ENCODE results near the gene PUS10. TPM values are rescaled to one million over a fixed set of nuclear protein-coding genes. Genes with fewer than 3 reads are reported as not detected.
A peak's percentile ranks its signal among the peaks of the same experiment; 100 is the strongest.

PUS10 gene
- total and polyA plus RNA-seq, 5 donors from 2014 or later: 4.5 to 7.1 (median 5.5) TPM

- no peak for DNase-seq
- Histone ChIP-seq H3K36me3 (ENCODE audit: control insufficient read depth, insufficient read depth, low read length) (peaks cover 3% of the 10 kb centered on the region), H3K27me3 (ENCODE audit: control insufficient read depth, insufficient read depth, low read length) (no peaks in the 10 kb centered on the region), H3K9me3 (ENCODE audit: control insufficient read depth in 2 of 2, low read length in 2 of 2) (no peaks in the 10 kb centered on the region), H3K4me3 (ENCODE audit: low read depth, low read length) (no peak overlapping the region), H3K4me1 (ENCODE audit: control insufficient read depth, insufficient read depth, low read length, poor library complexity, severe bottlenecking) (peaks cover 7% of the 10 kb centered on the region), H3K27ac (ENCODE audit: insufficient read depth, low read length, poor library complexity, severe bottlenecking) (no peak overlapping the region)
- H3K9me3 Mint-ChIP-seq: no peaks in the 10 kb centered on the region
- H3K27ac Mint-ChIP-seq: no peak overlapping the region
- peaks cover 4 to 24% (median 5%) of the 10 kb centered on the region in 4 donors for H3K4me1 Mint-ChIP-seq
- H3K4me3 Mint-ChIP-seq: no peak overlapping the region
- no peaks in the 10 kb centered on the region for H3K27me3 Mint-ChIP-seq
- no peaks in the 10 kb centered on the region for H3K36me3 Mint-ChIP-seq
- ATAC-seq (ENCODE audit: low read depth in 2 of 2): no peak
Measured at GRCh38 chr2:61011678-61012077, 6.4 kb downstream of the PUS10 start.

GRCh38 chr2:61009355-61009754, 8.7 kb downstream of the PUS10 start:
- Mint-ChIP-seq H3K27me3 (no peaks in the 10 kb centered on the region), H3K4me3 (no peak overlapping the region), H3K9me3 (no peaks in the 10 kb centered on the region), H3K4me1 (peaks cover 0 to 5% (median 2%) of the 10 kb centered on the region in 4 donors), H3K27ac (no peak overlapping the region), H3K36me3 (peaks cover 3% of the 10 kb centered on the region)
- Histone ChIP-seq H3K36me3 (ENCODE audit: control insufficient read depth, insufficient read depth, low read length) (peaks cover 5% of the 10 kb centered on the region), H3K4me3 (ENCODE audit: low read depth, low read length) (no peak overlapping the region), H3K4me1 (ENCODE audit: control insufficient read depth, insufficient read depth, low read length, poor library complexity, severe bottlenecking) (no peaks in the 10 kb centered on the region), H3K27me3 (ENCODE audit: control insufficient read depth, insufficient read depth, low read length) (no peaks in the 10 kb centered on the region), H3K27ac (ENCODE audit: insufficient read depth, low read length, poor library complexity, severe bottlenecking) (no peak overlapping the region), H3K9me3 (ENCODE audit: control insufficient read depth in 2 of 2, low read length in 2 of 2) (no peaks in the 10 kb centered on the region)
- no peak for DNase-seq
- no peak for ATAC-seq (ENCODE audit: low read depth in 2 of 2)

GRCh38 chr2:61006486-61007105, 11.5 kb downstream of the PUS10 start:
- ATAC-seq (ENCODE audit: low read depth in 2 of 2) (no peak), DNase-seq (no peak)
- Histone ChIP-seq H3K9me3 (ENCODE audit: control insufficient read depth in 2 of 2, low read length in 2 of 2) (no peaks in the 10 kb centered on the region), H3K4me3 (ENCODE audit: low read depth, low read length) (no peak overlapping the region), H3K27me3 (ENCODE audit: control insufficient read depth, insufficient read depth, low read length) (no peaks in the 10 kb centered on the region), H3K4me1 (ENCODE audit: control insufficient read depth, insufficient read depth, low read length, poor library complexity, severe bottlenecking) (no peaks in the 10 kb centered on the region), H3K36me3 (ENCODE audit: control insufficient read depth, insufficient read depth, low read length) (peaks cover 5% of the 10 kb centered on the region), H3K27ac (ENCODE audit: insufficient read depth, low read length, poor library complexity, severe bottlenecking) (no peak overlapping the region)
- H3K4me3 Mint-ChIP-seq: no peak overlapping the region
- H3K27ac Mint-ChIP-seq: no peak overlapping the region
- no peaks in the 10 kb centered on the region for H3K4me1 Mint-ChIP-seq
- no peaks in the 10 kb centered on the region for H3K27me3 Mint-ChIP-seq
- peaks cover 7% of the 10 kb centered on the region for H3K36me3 Mint-ChIP-seq
- H3K9me3 Mint-ChIP-seq: no peaks in the 10 kb centered on the region

DNA sequence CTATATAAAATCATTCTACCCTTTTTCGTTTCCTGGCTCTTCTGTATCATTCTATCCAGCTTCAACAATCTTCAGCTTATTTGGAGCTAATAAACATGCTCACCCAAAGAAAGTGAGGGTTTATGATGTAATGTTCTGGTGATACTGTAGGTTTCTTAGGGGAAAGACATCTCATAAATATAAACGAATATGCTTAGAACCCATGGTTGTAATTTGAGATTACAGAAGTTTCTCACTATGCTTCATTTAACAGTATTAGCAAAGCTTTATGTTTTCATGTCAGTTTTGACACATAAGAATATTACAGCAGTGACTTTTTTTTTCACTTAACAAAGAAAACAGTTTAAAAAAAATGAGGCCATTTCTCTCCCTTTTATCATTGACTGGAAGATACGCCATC, 12.3 kb downstream of the PUS10 start:
- Mint-ChIP-seq H3K27ac (peak overlapping the region in 1 of 3 donors; percentile 38), H3K36me3 (peaks cover 7% of the 10 kb centered on the region), H3K27me3 (no peaks in the 10 kb centered on the region), H3K4me3 (no peak overlapping the region), H3K4me1 (no peaks in the 10 kb centered on the region), H3K9me3 (no peaks in the 10 kb centered on the region)
- H3K4me3 ChIP-seq (ENCODE audit: low read depth, low read length): no peak overlapping the region
- H3K9me3 ChIP-seq (ENCODE audit: control insufficient read depth in 2 of 2, low read length in 2 of 2): no peaks in the 10 kb centered on the region
- peaks cover 5% of the 10 kb centered on the region for H3K36me3 ChIP-seq (ENCODE audit: control insufficient read depth, insufficient read depth, low read length)
- DNase-seq (no peak), ATAC-seq (ENCODE audit: low read depth in 2 of 2) (no peak)
- H3K27ac ChIP-seq (ENCODE audit: insufficient read depth, low read length, poor library complexity, severe bottlenecking): no peak overlapping the region
- H3K4me1 ChIP-seq (ENCODE audit: control insufficient read depth, insufficient read depth, low read length, poor library complexity, severe bottlenecking): no peaks in the 10 kb centered on the region
- H3K27me3 ChIP-seq (ENCODE audit: control insufficient read depth, insufficient read depth, low read length): no peaks in the 10 kb centered on the region

DNA sequence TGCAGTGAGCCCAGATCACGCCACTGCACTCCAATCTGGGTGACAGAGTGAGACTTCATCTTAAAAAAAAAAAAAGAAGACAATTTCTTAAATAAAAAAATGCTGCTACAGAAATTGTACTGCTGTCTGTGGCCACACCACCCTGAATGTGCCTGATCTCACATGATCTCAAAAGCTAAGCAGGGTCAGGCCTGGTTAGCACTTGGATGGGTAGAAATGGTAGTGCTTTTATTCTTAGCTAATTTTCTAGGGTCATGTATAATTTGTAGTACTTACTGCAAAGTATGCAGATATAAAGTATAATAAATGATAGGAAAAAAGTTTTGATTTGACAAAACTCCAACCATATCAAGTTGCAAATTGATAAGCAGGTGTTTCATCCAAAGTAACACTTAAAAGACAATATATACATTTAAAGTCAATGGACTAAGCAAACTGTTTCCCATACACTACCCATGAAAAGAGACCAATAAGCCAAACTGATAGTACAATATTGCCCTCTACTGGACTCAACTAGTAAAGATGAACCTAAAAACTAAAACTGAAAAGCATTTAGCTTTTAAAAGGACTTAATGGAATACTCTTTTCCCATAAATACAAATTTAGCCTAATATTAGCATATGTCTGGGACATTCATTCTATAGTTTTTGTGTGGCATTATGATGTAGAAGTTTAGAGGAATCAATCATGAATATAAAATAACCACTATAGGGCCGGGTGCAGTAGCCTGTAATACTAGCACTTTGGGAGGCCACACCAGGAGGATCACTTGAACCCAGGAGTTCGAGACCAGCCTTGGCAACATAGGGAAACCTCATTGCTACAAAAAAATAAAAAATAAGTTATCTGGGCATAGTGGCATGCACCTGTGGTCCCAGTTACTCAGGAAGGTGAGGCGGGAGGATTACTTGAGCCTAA, 19.2 kb downstream of the PUS10 start:
- peak; percentile 68 to 74 for ATAC-seq (ENCODE audit: low read depth in 2 of 2)
- Histone ChIP-seq H3K36me3 (ENCODE audit: control insufficient read depth, insufficient read depth, low read length) (no peaks in the 10 kb centered on the region), H3K4me3 (ENCODE audit: low read depth, low read length) (no peak overlapping the region), H3K27me3 (ENCODE audit: control insufficient read depth, insufficient read depth, low read length) (no peaks in the 10 kb centered on the region), H3K9me3 (ENCODE audit: control insufficient read depth in 2 of 2, low read length in 2 of 2) (no peaks in the 10 kb centered on the region), H3K4me1 (ENCODE audit: control insufficient read depth, insufficient read depth, low read length, poor library complexity, severe bottlenecking) (no peaks in the 10 kb centered on the region), H3K27ac (ENCODE audit: insufficient read depth, low read length, poor library complexity, severe bottlenecking) (no peak overlapping the region)
- Mint-ChIP-seq H3K27ac (no peak overlapping the region), H3K27me3 (no peaks in the 10 kb centered on the region), H3K9me3 (no peaks in the 10 kb centered on the region), H3K4me1 (peaks cover 0 to 11% (median 5%) of the 10 kb centered on the region in 4 donors), H3K4me3 (peak overlapping the region in 1 of 4 donors; percentile 48), H3K36me3 (peaks cover 4% of the 10 kb centered on the region)
- peak in 2 of 3 donors; percentile 64 to 73 for DNase-seq

- H3K27ac Mint-ChIP-seq: peak overlapping the region in 1 of 3 donors; percentile 66
Measured at GRCh38 chr2:60994131-60994530, 23.9 kb downstream of the PUS10 start.

DNA sequence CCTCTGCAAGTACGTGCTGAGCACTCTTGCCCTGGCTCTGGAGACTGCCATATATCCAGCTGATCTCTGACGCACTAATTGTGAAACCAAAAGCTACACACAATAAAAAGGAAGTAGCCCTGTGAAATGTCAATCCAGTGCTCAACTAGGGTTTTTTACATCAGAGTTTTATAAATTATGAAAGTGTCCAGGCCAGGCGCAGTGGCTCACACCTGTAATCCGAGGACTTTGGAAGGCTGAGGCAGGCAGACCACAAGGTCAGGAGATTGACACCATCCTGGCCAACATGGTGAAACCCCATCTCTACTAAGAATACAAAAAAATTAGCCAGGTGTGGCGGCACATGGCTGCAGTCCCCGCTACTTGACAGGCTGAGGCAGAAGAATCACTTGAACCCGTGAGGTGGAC, 25.1 kb downstream of the PUS10 start:
- Mint-ChIP-seq H3K9me3 (peaks cover 0 to 7% (median 0%) of the 10 kb centered on the region in 7 donors), H3K36me3 (peaks cover 6% of the 10 kb centered on the region), H3K4me3 (peak overlapping the region; percentile 72 to 91 (median 86)), H3K4me1 (peaks cover 5 to 21% (median 17%) of the 10 kb centered on the region in 4 donors), H3K27me3 (no peaks in the 10 kb centered on the region), H3K27ac (peak overlapping the region; percentile 93 to 96 (median 95))
- ATAC-seq (ENCODE audit: low read depth in 2 of 2): peak; percentile 99
- Histone ChIP-seq H3K36me3 (ENCODE audit: control insufficient read depth, insufficient read depth, low read length) (no peaks in the 10 kb centered on the region), H3K4me1 (ENCODE audit: control insufficient read depth, insufficient read depth, low read length, poor library complexity, severe bottlenecking) (peaks cover 6% of the 10 kb centered on the region), H3K27me3 (ENCODE audit: control insufficient read depth, insufficient read depth, low read length) (no peaks in the 10 kb centered on the region), H3K9me3 (ENCODE audit: control insufficient read depth in 2 of 2, low read length in 2 of 2) (no peaks in the 10 kb centered on the region), H3K27ac (ENCODE audit: insufficient read depth, low read length, poor library complexity, severe bottlenecking) (peak overlapping the region; percentile 65), H3K4me3 (ENCODE audit: low read depth, low read length) (peak overlapping the region; percentile 80)
- DNase-seq: peak in 2 of 3 donors; percentile 72 to 83

More at GRCh38 chr2:60994131-60994530, 23.9 kb downstream of the PUS10 start:
- peaks cover 6% of the 10 kb centered on the region for H3K36me3 Mint-ChIP-seq
- ATAC-seq (ENCODE audit: low read depth in 2 of 2): no peak
- H3K27me3 Mint-ChIP-seq: no peaks in the 10 kb centered on the region
- peaks cover 5 to 23% (median 21%) of the 10 kb centered on the region in 4 donors for H3K4me1 Mint-ChIP-seq
- H3K9me3 Mint-ChIP-seq: peaks cover 0 to 7% (median 0%) of the 10 kb centered on the region in 7 donors
- H3K36me3 ChIP-seq (ENCODE audit: control insufficient read depth, insufficient read depth, low read length): no peaks in the 10 kb centered on the region
- peaks cover 6% of the 10 kb centered on the region for H3K4me1 ChIP-seq (ENCODE audit: control insufficient read depth, insufficient read depth, low read length, poor library complexity, severe bottlenecking)
- no peak overlapping the region for H3K4me3 ChIP-seq (ENCODE audit: low read depth, low read length)
- no peak overlapping the region for H3K27ac ChIP-seq (ENCODE audit: insufficient read depth, low read length, poor library complexity, severe bottlenecking)
- H3K9me3 ChIP-seq (ENCODE audit: control insufficient read depth in 2 of 2, low read length in 2 of 2): no peaks in the 10 kb centered on the region
- peak overlapping the region in 2 of 4 donors; percentile 23 to 57 for H3K4me3 Mint-ChIP-seq
- DNase-seq: no peak
- no peaks in the 10 kb centered on the region for H3K27me3 ChIP-seq (ENCODE audit: control insufficient read depth, insufficient read depth, low read length)
